PC-3 (cell line): ENCODE measurements around the gene EIF3A.

Experiments
- EZH2 ChIP-seq: fragments of 300-600 bp; sonication (generic); IDR thresholded peaks from one replicate; pipeline ENCODE4 v1.6.1; 2017; ENCODE audit warnings: antibody characterized with exemption, mild to moderate bottlenecking, low read length; ENCODE audit not compliant: unreplicated experiment
- TF ChIP-seq, protein P1 (sequence below): fragments of 300-600 bp; sonication (generic); conservative IDR thresholded peaks from 2 replicates; pipeline ENCODE4 v1.5.1; 2017; ENCODE audit warnings: antibody characterized with exemption, low read depth, mild to moderate bottlenecking, low read length

DNA sequence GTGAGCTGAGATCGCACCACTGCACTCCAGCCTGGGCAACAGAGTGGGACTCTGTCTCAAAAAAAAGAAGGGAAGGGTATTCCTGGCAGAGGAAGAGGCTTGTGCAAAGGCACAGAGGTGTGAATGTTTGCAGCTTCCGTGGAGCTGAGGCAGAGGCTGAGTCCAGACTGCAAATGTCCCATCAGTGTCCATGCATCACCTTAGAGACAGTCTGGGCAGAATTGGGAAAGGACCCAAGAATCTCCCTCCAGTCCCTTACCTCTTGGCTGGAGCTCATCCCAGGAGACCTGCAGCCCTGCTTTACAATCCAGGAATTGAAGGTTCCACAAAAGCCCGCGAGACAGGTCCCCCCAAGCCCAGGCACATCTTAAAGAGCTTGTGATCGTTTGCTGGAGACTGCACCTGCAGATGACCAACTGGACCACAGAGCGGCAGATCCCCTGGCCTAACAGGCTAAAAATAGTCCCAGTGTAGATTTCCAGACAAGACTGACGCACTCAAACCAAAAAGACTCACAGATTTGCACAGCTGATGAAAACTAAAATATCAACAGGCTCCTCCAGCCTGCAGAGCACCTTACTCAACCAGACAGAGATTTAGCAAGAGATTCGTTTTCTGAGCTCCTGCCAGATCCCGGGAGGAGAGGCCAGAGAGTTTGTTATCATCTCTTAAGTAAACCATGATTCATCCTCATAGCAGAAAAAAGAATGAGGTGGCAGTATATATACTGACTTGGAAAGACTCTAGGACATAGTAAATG, 74.0 kb downstream of the EIF3A start:
- TF ChIP-seq, protein P1, sequence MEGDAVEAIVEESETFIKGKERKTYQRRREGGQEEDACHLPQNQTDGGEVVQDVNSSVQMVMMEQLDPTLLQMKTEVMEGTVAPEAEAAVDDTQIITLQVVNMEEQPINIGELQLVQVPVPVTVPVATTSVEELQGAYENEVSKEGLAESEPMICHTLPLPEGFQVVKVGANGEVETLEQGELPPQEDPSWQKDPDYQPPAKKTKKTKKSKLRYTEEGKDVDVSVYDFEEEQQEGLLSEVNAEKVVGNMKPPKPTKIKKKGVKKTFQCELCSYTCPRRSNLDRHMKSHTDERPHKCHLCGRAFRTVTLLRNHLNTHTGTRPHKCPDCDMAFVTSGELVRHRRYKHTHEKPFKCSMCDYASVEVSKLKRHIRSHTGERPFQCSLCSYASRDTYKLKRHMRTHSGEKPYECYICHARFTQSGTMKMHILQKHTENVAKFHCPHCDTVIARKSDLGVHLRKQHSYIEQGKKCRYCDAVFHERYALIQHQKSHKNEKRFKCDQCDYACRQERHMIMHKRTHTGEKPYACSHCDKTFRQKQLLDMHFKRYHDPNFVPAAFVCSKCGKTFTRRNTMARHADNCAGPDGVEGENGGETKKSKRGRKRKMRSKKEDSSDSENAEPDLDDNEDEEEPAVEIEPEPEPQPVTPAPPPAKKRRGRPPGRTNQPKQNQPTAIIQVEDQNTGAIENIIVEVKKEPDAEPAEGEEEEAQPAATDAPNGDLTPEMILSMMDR = no peak
- TF ChIP-seq EZH2 = no peak
